GM13976 (cell line): ENCODE results near the gene ZNF276.

Experiments
- DNase-seq: peaks from one replicate; pipeline ENCODE4 v3.0.0; 2012; ENCODE audit warnings: low spot score
- in situ Hi-C: fragments of 300-500 bp; cut with MboI; formaldehyde crosslinking; loops from one replicate; pipeline ENCODE4 v1.12.0; 2022; ENCODE audit warnings: low sequenced_read_pairs, mixed read lengths, inconsistent platforms; ENCODE audit not compliant: unreplicated experiment
- TF ChIP-seq, protein P1 (sequence below): IDR thresholded peaks from 2 replicates; pipeline ENCODE4 v1.5.1; 2012; ENCODE audit warnings: borderline replicate concordance, mild to moderate bottlenecking; ENCODE audit not compliant: insufficient read depth; ENCODE audit errors: extremely low read depth, missing control alignments, control extremely low read depth

The ZNF276 gene

DNA sequence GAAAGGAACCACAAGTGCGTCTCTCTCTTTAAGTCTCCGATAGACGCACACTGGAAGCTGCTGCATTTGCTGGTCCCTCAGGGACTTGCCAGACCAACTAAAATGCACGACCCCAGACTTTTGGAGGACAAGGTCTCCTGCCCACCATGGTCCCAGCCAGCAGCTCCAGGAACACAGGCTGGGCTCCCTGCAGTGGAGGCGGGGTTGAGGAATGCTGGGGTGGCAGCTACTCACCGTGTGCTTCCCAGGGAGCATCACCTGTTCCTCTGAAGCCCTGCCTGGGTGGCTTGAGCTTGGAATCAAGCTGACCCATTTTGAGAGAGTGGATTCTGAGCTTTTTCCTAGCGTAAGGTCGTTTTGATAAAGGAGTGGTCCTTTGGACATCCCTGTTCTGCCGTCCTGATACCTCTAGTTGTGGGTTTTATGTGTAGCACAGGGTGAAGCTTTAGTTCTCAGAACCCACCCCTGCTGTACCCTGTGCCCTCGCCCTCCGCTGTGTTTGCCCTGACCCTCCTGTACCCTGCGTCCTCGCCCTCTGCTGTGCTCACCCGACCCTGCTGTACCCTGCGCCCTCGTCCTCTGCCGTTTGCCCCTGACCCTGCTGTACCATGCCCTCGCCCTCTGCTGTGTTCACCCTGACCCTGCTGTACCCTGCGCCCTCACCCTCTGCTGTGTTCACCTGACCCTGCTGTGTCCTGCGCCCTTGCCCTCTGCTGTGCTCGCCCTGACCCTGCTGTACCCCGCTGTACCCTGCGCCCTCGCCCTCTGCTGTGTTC, 11.0 kb downstream of the ZNF276 start:
- TF ChIP-seq, protein P1, sequence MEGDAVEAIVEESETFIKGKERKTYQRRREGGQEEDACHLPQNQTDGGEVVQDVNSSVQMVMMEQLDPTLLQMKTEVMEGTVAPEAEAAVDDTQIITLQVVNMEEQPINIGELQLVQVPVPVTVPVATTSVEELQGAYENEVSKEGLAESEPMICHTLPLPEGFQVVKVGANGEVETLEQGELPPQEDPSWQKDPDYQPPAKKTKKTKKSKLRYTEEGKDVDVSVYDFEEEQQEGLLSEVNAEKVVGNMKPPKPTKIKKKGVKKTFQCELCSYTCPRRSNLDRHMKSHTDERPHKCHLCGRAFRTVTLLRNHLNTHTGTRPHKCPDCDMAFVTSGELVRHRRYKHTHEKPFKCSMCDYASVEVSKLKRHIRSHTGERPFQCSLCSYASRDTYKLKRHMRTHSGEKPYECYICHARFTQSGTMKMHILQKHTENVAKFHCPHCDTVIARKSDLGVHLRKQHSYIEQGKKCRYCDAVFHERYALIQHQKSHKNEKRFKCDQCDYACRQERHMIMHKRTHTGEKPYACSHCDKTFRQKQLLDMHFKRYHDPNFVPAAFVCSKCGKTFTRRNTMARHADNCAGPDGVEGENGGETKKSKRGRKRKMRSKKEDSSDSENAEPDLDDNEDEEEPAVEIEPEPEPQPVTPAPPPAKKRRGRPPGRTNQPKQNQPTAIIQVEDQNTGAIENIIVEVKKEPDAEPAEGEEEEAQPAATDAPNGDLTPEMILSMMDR = no peak
- no peak for DNase-seq
- in situ Hi-C loops = no loop called here

DNA sequence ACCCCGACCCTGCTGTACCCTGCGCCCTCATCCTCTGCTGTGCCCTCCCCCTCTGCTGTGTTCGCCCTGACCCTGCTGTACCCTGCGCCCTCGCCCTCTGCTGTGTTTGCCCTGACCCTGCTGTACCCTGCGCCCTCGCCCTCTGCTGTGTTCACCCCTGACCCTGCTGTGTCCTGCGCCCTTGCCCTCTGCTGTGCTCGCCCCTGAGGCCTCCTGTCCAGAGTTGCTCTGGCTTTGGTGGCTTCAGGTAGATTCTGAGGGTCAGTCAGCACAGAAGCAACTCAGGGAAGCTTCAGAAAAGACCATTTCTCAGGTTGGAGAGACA, 11.5 kb downstream of the ZNF276 start:
- no peak for DNase-seq
- TF ChIP-seq, protein P1 = no peak
- in situ Hi-C loops = no loop called here

DNA sequence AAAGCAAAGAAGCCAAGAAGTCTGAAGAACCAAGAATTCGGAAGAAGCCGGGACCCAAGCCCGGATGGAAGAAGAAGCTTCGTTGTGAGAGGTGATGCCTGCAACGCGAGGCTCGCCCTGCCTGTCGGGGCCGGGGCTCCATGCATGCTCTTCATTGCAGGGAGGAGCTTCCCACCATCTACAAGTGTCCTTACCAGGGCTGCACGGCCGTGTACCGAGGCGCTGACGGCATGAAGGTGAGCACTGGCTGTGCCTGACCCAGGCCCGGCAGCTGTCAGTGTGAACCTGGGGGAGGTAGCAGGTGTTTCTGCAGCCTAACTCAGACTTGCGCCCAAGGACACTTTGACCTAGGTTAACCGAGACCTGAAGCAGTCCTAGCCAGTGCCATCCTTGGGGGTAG, 12.0 kb downstream of the ZNF276 start:
- TF ChIP-seq, protein P1 = no peak
- no peak for DNase-seq
- in situ Hi-C loops = no loop called here

DNA sequence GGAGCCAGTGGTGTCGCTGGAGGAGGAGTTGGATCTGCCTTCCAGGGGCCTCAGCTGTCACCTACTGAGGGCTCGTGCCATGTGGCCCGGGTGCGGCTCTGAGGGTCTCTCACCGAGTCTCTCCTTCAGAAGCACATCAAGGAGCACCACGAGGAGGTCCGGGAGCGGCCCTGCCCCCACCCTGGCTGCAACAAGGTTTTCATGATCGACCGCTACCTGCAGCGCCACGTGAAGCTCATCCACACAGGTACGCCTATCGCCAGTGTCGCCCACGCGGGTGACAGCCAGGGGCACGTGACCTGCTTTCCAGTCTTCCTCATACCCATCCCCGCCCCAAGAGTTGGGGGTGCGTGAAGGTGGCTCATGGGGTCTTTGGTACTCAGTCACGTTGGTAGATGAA, 12.5 kb downstream of the ZNF276 start:
- in situ Hi-C loops = no loop called here
- TF ChIP-seq, protein P1 = no peak
- DNase-seq = no peak

DNA sequence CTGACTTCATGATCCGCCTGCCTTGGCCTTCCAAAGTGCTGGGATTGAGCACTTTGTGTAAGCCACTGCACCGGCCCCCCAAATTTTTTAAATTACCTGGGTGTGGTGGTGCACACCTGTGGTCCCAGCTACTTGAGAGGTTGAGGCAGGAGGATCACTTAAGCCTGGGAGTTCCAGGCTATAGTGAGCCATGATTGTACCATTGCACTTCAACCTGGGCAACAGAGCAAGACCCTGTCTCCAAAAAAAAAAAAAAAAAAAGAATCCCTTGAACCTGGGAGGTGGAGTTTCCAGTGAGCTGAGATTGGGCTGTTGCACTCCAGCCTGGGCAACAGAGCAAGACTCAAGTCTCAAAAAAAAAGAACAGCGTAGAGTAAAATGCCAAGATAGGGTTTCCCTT, 15.2 kb downstream of the ZNF276 start:
- TF ChIP-seq, protein P1 = no peak
- in situ Hi-C loops = no loop called here
- no peak for DNase-seq

DNA sequence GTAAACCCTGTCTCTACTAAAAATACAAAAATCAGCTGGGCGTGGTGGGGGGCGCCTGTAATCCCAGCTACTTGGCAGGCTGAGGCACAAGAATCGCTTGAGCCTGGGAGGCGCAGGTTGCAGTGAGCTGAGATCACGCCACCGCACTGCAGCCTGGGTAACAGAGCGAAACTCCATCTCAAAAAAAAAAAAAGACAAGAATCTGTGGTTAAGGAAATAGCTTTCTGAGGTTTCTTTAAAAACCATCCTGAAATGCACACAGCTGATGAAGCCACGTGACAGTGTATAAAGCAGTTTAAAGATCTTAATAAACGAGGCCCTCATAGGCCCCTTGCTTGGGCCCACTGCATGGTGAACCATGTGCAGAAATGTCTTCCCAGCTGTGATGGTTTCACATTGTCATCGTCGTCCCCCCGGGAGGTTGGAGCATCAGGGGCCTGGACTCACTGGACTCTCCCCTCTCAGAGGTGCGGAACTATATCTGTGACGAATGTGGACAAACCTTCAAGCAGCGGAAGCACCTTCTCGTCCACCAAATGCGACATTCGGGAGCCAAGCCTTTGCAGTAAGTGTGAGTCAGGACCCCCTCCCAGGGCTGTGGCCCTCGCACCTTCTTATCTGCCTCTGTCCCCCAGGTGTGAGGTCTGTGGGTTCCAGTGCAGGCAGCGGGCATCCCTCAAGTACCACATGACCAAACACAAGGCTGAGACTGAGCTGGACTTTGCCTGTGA, 16.2 kb downstream of the ZNF276 start:
- in situ Hi-C loops = no loop called here
- TF ChIP-seq, protein P1 = no peak
- DNase-seq = no peak

DNA sequence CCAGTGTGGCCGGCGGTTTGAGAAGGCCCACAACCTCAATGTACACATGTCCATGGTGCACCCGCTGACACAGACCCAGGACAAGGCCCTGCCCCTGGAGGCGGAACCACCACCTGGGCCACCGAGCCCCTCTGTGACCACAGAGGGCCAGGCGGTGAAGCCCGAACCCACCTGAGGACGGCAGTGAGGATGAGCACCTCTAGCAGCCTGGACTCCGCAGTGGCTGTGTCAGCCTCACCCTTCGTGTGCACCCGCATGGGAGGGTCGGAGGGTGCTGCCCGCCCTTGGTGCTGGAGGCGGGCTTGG, 16.7 kb downstream of the ZNF276 start:
- TF ChIP-seq, protein P1 = no peak
- in situ Hi-C loops = no loop called here
- no peak for DNase-seq
